WTC11 (cell line): ENCODE measurements around the gene PAQR4. TPM values are rescaled to one million over a fixed set of nuclear protein-coding genes. Genes with fewer than 3 reads are reported as not detected.

Source experiments
- ATAC-seq: fragments of 200-7000 bp; cut with Tn5 transposase; 2 replicates; pipeline ENCODE4 v1.10.0; 2021; ENCODE audit warnings: mild to moderate bottlenecking, moderate library complexity
- CTCF ChIA-PET: fragments of 300-600 bp; sonication (Branson Sonifier 250); formaldehyde crosslinking; loops from one replicate; lab custom pipeline; 2021; ENCODE audit warnings: antibody characterized with exemption; lab: Charles Lee
- POLR2A ChIA-PET: fragments of 350-600 bp; sonication (Branson Sonifier 250); formaldehyde crosslinking; loops from one replicate; lab custom pipeline; 2021; ENCODE audit warnings: antibody characterized with exemption; lab: Charles Lee
- DNase-seq: peaks from one replicate; pipeline ENCODE4 v3.0.0; 2021; ENCODE audit warnings: low spot score
- H3K27ac Mint-ChIP-seq: 2 replicates; pipeline ENCODE4 v1.8.0; 2021; ENCODE audit warnings: mixed read lengths
- H3K27me3 Mint-ChIP-seq: 2 replicates; pipeline ENCODE4 v1.8.0; 2021; ENCODE audit warnings: low read depth, mild to moderate bottlenecking, moderate library complexity, mixed read lengths
- H3K36me3 Mint-ChIP-seq: 2 replicates; pipeline ENCODE4 v1.8.0; 2021; ENCODE audit warnings: mixed read lengths
- H3K4me1 Mint-ChIP-seq: 2 replicates; pipeline ENCODE4 v1.8.0; 2022; ENCODE audit warnings: mixed read lengths
- H3K4me3 Mint-ChIP-seq: 2 replicates; pipeline ENCODE4 v1.8.0; 2021; ENCODE audit warnings: mild to moderate bottlenecking, moderate library complexity, mixed read lengths
- H3K9me3 Mint-ChIP-seq: 2 replicates; pipeline ENCODE4 v1.8.0; 2021; ENCODE audit warnings: mixed read lengths
- AR ChIP-seq: fragments of 250-450 bp; sonication (Bioruptor Pico); IDR thresholded peaks from 2 replicates; pipeline ENCODE4 v1.9.0; 2021; ENCODE audit warnings: mild to moderate bottlenecking
- CTCF ChIP-seq: fragments of 200-600 bp; IDR thresholded peaks from 2 replicates; pipeline ENCODE4 v1.8.0; 2022; ENCODE audit warnings: antibody characterized with exemption
- E2F1 ChIP-seq: sonication (generic); formaldehyde crosslinking; IDR thresholded peaks from 2 replicates; pipeline ENCODE4 v1.8.0; 2022; ENCODE audit warnings: mild to moderate bottlenecking, missing genetic modification reagents
- FOXK1 ChIP-seq: sonication (generic); formaldehyde crosslinking; IDR thresholded peaks from 2 replicates; pipeline ENCODE4 v1.8.0; 2022; ENCODE audit warnings: mild to moderate bottlenecking, moderate library complexity, missing genetic modification reagents
- FOXP1 ChIP-seq: sonication (generic); formaldehyde crosslinking; IDR thresholded peaks from 2 replicates; pipeline ENCODE4 v1.8.0; 2022; ENCODE audit warnings: missing genetic modification reagents, mild to moderate bottlenecking, moderate library complexity, borderline replicate concordance
- GRHL2 ChIP-seq: fragments of 250-450 bp; sonication (Bioruptor Pico); IDR thresholded peaks from 2 replicates; pipeline ENCODE4 v1.8.0; 2022; ENCODE audit warnings: mild to moderate bottlenecking, moderate library complexity; ENCODE audit not compliant: insufficient replicate concordance, severe bottlenecking
- HMGA2 ChIP-seq: fragments of 250-450 bp; sonication (Bioruptor Pico); IDR thresholded peaks from 2 replicates; pipeline ENCODE4 v1.4.0; 2021; ENCODE audit warnings: mild to moderate bottlenecking, moderate library complexity
- HMGXB4 ChIP-seq: sonication (generic); formaldehyde crosslinking; IDR thresholded peaks from 2 replicates; pipeline ENCODE4 v1.8.1; 2023; ENCODE audit warnings: mild to moderate bottlenecking, moderate library complexity, missing genetic modification reagents
- IRF2 ChIP-seq: sonication (generic); formaldehyde crosslinking; IDR thresholded peaks from 2 replicates; pipeline ENCODE4 v1.8.0; 2022; ENCODE audit warnings: low read depth, missing genetic modification reagents, borderline replicate concordance
- JAZF1 ChIP-seq: fragments of 250-450 bp; sonication (Bioruptor Pico); IDR thresholded peaks from 2 replicates; pipeline ENCODE4 v1.9.0; 2021; ENCODE audit warnings: moderate library complexity, mild to moderate bottlenecking, inconsistent platforms
- KAT7 ChIP-seq: sonication (generic); formaldehyde crosslinking; IDR thresholded peaks from 2 replicates; pipeline ENCODE4 v1.8.1; 2023; ENCODE audit warnings: missing genetic modification reagents, mild to moderate bottlenecking, borderline replicate concordance
- NFATC4 ChIP-seq: fragments of 250-450 bp; sonication (Bioruptor Pico); IDR thresholded peaks from 2 replicates; pipeline ENCODE4 v1.9.0; 2021; ENCODE audit warnings: mild to moderate bottlenecking
- NFYB ChIP-seq: sonication (generic); formaldehyde crosslinking; conservative IDR thresholded peaks from 2 replicates; pipeline ENCODE4 v1.8.0; 2022; ENCODE audit warnings: low read depth, missing genetic modification reagents
- NR3C1 ChIP-seq: sonication (generic); formaldehyde crosslinking; conservative IDR thresholded peaks from 2 replicates; pipeline ENCODE4 v1.8.1; 2023; ENCODE audit warnings: low read depth, mild to moderate bottlenecking, missing genetic modification reagents
- OVOL2 ChIP-seq: fragments of 250-450 bp; sonication (Bioruptor Pico); IDR thresholded peaks from 2 replicates; pipeline ENCODE4 v1.9.0; 2021; ENCODE audit warnings: mild to moderate bottlenecking, borderline replicate concordance
- PREB ChIP-seq: sonication (generic); formaldehyde crosslinking; IDR thresholded peaks from 2 replicates; pipeline ENCODE4 v1.8.1; 2022; ENCODE audit warnings: mild to moderate bottlenecking, missing genetic modification reagents, moderate library complexity, borderline replicate concordance
- PRRX2 ChIP-seq: fragments of 250-450 bp; sonication (Bioruptor Pico); IDR thresholded peaks from 2 replicates; pipeline ENCODE4 v1.8.0; 2021; ENCODE audit warnings: mild to moderate bottlenecking
- RORB ChIP-seq: fragments of 250-450 bp; sonication (Bioruptor Pico); IDR thresholded peaks from 2 replicates; pipeline ENCODE4 v1.9.0; 2021; ENCODE audit warnings: mild to moderate bottlenecking
- SP1 ChIP-seq: sonication (generic); formaldehyde crosslinking; conservative IDR thresholded peaks from 2 replicates; pipeline ENCODE4 v1.8.1; 2022; ENCODE audit warnings: missing genetic modification reagents
- TP53 ChIP-seq: sonication (generic); formaldehyde crosslinking; IDR thresholded peaks from 2 replicates; pipeline ENCODE4 v1.8.1; 2023; ENCODE audit warnings: mild to moderate bottlenecking, missing genetic modification reagents
- ZNF396 ChIP-seq: fragments of 250-450 bp; sonication (Bioruptor Pico); IDR thresholded peaks from 2 replicates; pipeline ENCODE4 v1.8.0; 2021; ENCODE audit warnings: mild to moderate bottlenecking, moderate library complexity, borderline replicate concordance
- ZNF423 ChIP-seq: fragments of 250-450 bp; sonication (Bioruptor Pico); IDR thresholded peaks from 2 replicates; pipeline ENCODE4 v2.1.2; 2022; ENCODE audit warnings: mild to moderate bottlenecking, moderate library complexity
- ZNF532 ChIP-seq: fragments of 250-450 bp; sonication (Bioruptor Pico); IDR thresholded peaks from 2 replicates; pipeline ENCODE4 v1.9.0; 2021; ENCODE audit warnings: mild to moderate bottlenecking, borderline replicate concordance
- total RNA-seq: library from RNA; stranded (reverse); gene quantifications from 3 replicates; pipeline ENCODE4 v1.2.3, GENCODE V29; 2021

The PAQR4 gene
- total RNA-seq, 1 experiment from 2014 or later: 32.4 TPM

GRCh38 chr16:2969545-2970521 is 685 bp downstream of the PAQR4 start:
- Mint-ChIP-seq H3K36me3 (peaks cover 9% of the 10 kb centered on the region; the same call in 1 of the 2 replicates), H3K4me3 (peak overlapping the region; percentile 61), H3K27me3 (peaks cover 33% of the 10 kb centered on the region), H3K9me3 (no peaks in the 10 kb centered on the region), H3K4me1 (peaks cover 27% of the 10 kb centered on the region), H3K27ac (no peak overlapping the region)
- DNase-seq: peak; percentile 85
- ChIA-PET CTCF (interaction anchor here (0.5 to 4.2 kb wide), 36 partner anchors 8 to 347 kb away, joined by 3 to 46 read pairs (median 5); partner anchors contain the start of genes CLDN9, FLYWCH1, FLYWCH2 and PKMYT1), POLR2A (interaction anchor here (0.7 to 2.0 kb wide), 10 partner anchors 11 to 878 kb away, joined by 3 to 11 read pairs (median 4); partner anchors contain the start of genes FLYWCH2, PKMYT1 and TNFRSF12A)
- ATAC-seq: peak; percentile 47
- TF ChIP-seq FOXK1 (CRISPR knock-in tag) (peak; percentile 21; the same call in 1 of the 2 replicates), IRF2 (CRISPR knock-in tag) (no peak), GRHL2 (no peak), PREB (CRISPR knock-in tag) (no peak), OVOL2 (no peak), TP53 (CRISPR knock-in tag) (0 out of 2 replicates have a peak, but pooled peaks have one; percentile 34), ZNF532 (CRISPR knock-in tag) (no peak), RORB (CRISPR knock-in tag) (no peak), HMGA2 (no peak), HMGXB4 (CRISPR knock-in tag) (no peak; the same call in none of the 2 replicates), NFATC4 (CRISPR knock-in tag) (0 out of 2 replicates have a peak, but pooled peaks have one; percentile 3), KAT7 (CRISPR knock-in tag) (no peak), FOXP1 (CRISPR knock-in tag) (no peak; the same call in 1 of the 2 replicates), JAZF1 (CRISPR knock-in tag) (no peak), SP1 (peak; percentile 60; the same call in 1 of the 2 replicates), AR (CRISPR knock-in tag) (no peak), NFYB (no peak), E2F1 (CRISPR knock-in tag) (no peak), PRRX2 (CRISPR knock-in tag) (no peak), CTCF (0 out of 2 replicates have a peak, but pooled peaks have one; percentile 9), ZNF423 (CRISPR knock-in tag) (0 out of 2 replicates have a peak, but pooled peaks have one; percentile 27), NR3C1 (no peak), ZNF396 (CRISPR knock-in tag) (no peak)
